ENCODE data around the gene EYS.

The EYS gene

GRCh38 chr6:65182681-65183080 is 524.3 kb downstream of the EYS start:
- H3K4me3 ChIP-seq (ENCODE audit: low read depth, low read length): no peak overlapping the region
- no peak for DNase-seq (ENCODE audit: low read depth)
- no peak for TF ChIP-seq CTCF (IDR thresholded peaks at IDR 0.05; ENCODE audit: insufficient read depth, low read depth, low read length, missing control alignments)

GRCh38 chr6:65170273-65170672 is 536.8 kb downstream of the EYS start:
- DNase-seq (ENCODE audit: low read depth): no peak
- TF ChIP-seq CTCF (IDR thresholded peaks at IDR 0.05; ENCODE audit: insufficient read depth, low read depth, low read length, missing control alignments): no peak
- no peak overlapping the region for H3K4me3 ChIP-seq (ENCODE audit: low read depth, low read length)

GRCh38 chr6:65161661-65162060 is 545.4 kb downstream of the EYS start:
- H3K4me3 ChIP-seq (ENCODE audit: low read depth, low read length): no peak overlapping the region
- DNase-seq (ENCODE audit: low read depth): no peak
- TF ChIP-seq CTCF (IDR thresholded peaks at IDR 0.05; ENCODE audit: insufficient read depth, low read depth, low read length, missing control alignments): no peak

- no peak for DNase-seq (ENCODE audit: low read depth)
- TF ChIP-seq CTCF (IDR thresholded peaks at IDR 0.05; ENCODE audit: insufficient read depth, low read depth, low read length, missing control alignments): no peak
- H3K4me3 ChIP-seq (ENCODE audit: low read depth, low read length): no peak overlapping the region
These were observed 550.0 kb downstream of the EYS start for GRCh38 chr6:65157025-65157424.

GRCh38 chr6:65155083-65155482 is 551.9 kb downstream of the EYS start:
- DNase-seq (ENCODE audit: low read depth): no peak
- H3K4me3 ChIP-seq (ENCODE audit: low read depth, low read length): no peak overlapping the region
- TF ChIP-seq CTCF (IDR thresholded peaks at IDR 0.05; ENCODE audit: insufficient read depth, low read depth, low read length, missing control alignments): no peak

- DNase-seq (ENCODE audit: low read depth): no peak
- H3K4me3 ChIP-seq (ENCODE audit: low read depth, low read length): no peak overlapping the region
- TF ChIP-seq CTCF (IDR thresholded peaks at IDR 0.05; ENCODE audit: insufficient read depth, low read depth, low read length, missing control alignments): no peak
These were observed 557.2 kb downstream of the EYS start for GRCh38 chr6:65149841-65150240.

GRCh38 chr6:65148839-65149238 is 558.2 kb downstream of the EYS start:
- no peak overlapping the region for H3K4me3 ChIP-seq (ENCODE audit: low read depth, low read length)
- DNase-seq (ENCODE audit: low read depth): no peak
- TF ChIP-seq CTCF (IDR thresholded peaks at IDR 0.05; ENCODE audit: insufficient read depth, low read depth, low read length, missing control alignments): no peak
